MM.1S (cell line): ENCODE measurements around the gene CLPTM1L.

Experiments used
- CTCF ChIP-seq: fragments of 300-600 bp; sonication (generic); IDR thresholded peaks from 2 replicates; pipeline ENCODE4 v1.5.1; 2016; ENCODE audit warnings: antibody characterized with exemption, low read length, mixed read lengths
- EZH2 ChIP-seq: fragments of 300-600 bp; sonication (generic); optimal IDR thresholded peaks from 2 replicates; pipeline ENCODE3; 2017; ENCODE audit warnings: low read depth, mild to moderate bottlenecking, antibody characterized with exemption, low read length, mixed read lengths

GRCh38 chr5:1344975-1345838 lies at the start of gene CLPTM1L:
- TF ChIP-seq CTCF, result no peak
- no peak for TF ChIP-seq EZH2
